Hematopoietic multipotent progenitor cell treated with erythropoietin and hydrocortisone succinate and interleukin-3 and kit ligand, for 4 days (in vitro differentiated cells): ENCODE data around the gene SCLY.
A peak's percentile ranks its signal among the peaks of the same experiment; 100 is the strongest.
"Not testable (repeated sequence)": the region's sequence is repeated elsewhere in the genome, so short reads cannot be mapped to it uniquely, and the experiment has no call there.

ENCODE experiments used
- DNase-seq: peaks from one replicate; pipeline ENCODE4 v3.0.0-alpha.2; 2015

SCLY gene

DNA sequence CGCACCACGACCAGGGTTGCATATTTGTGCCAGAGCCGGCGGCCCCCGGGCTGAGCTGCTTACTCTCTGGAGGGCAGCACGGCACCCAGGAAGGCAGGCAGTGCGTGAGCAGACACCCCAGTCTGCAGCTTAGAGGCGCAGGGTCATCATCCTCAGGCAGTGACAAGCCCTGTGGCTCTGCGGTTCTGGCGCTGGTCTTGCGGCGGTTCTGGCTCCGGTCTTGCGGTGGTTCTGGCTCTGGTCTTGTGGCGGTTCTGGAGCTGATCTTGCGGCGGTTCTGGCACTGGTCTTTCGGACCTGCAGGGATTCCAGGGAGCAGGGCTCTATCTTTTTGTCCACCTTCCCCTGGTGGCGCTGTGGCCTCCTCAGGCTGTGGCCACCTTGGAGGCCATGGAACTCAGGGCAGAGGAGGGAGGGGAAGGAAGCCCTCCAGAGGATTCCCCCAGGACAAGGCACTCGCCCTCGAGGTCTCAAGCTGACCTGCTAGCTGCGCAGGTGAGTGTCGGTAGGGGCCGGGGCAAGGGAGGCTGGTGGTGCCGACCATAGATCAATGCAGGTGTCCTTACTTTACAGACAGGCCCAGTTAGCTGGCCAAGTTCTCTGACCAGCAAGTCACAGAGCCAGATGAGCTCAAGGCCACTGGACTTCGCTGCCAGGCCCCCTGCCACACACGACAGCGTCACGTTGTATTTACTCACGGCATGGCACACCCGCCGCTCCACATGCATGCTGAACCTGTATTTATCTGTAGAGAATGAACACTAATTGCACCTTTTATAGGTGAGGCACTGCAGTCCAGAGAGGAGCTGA lies 54.3 kb downstream of the SCLY start:
- DNase-seq = no peak

DNA sequence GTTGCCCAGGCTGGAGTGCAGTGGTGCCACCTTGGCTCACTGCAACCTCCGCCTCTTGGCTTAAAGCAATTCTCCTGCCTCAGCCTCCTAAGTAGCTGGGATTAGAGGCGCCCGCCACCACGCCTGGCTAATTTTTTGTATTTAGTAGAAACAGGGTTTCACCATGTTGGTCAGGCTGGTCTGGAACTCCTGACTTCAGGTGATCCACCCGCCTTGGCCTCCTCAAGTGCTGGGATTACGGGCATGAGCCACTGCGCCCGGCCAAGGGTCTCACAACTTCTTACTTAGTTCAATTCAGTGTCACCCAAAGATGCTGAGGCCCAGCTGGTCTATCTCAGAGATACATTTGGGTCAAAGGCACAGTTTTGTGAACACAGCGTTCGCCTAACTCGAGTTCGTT lies 54.9 kb downstream of the SCLY start:
- not testable (repeated sequence) for DNase-seq

DNA sequence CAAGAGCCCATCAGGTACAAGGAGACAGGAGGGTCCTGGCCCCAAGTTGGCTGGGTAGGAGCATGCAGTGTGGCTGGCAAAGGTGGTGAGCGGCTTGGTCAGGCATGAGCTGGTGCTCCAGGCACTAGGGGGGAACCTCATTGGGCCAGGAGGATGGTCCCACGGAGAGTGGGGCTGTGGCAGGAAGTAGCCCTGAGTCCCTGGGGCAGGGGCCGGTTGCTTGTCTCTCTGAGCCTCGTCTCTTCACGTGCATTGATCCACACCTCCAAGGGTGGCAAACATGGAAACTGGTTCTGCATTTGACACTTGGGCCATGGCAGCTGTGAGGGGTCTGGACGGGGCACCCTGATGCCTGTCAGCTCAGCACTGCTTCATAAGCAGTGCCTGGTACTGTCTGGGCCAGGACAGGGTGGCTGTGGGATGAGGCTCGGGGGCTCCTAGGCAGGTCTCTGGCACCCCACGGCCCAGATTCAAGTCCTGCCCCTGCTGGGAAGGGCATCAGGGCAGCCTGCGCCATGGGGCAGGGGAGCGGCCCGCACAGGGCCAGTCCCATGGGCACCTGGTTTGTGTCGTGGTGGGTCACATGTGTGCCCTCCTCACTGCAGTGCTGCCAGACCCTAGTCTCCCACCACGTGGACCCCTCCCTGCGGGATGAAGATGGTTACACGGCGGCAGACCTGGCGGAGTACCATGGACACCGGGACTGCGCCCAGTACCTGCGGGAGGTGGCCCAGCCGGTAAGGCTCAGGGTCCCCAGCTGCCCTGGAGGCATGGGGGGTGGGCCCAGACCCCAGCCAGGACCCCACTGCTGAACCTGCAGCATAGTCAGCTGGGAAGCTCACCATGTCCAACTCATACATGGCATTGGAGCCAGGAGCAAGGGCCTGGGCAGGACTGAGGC lies 55.7 kb downstream of the SCLY start:
- no peak for DNase-seq

DNA sequence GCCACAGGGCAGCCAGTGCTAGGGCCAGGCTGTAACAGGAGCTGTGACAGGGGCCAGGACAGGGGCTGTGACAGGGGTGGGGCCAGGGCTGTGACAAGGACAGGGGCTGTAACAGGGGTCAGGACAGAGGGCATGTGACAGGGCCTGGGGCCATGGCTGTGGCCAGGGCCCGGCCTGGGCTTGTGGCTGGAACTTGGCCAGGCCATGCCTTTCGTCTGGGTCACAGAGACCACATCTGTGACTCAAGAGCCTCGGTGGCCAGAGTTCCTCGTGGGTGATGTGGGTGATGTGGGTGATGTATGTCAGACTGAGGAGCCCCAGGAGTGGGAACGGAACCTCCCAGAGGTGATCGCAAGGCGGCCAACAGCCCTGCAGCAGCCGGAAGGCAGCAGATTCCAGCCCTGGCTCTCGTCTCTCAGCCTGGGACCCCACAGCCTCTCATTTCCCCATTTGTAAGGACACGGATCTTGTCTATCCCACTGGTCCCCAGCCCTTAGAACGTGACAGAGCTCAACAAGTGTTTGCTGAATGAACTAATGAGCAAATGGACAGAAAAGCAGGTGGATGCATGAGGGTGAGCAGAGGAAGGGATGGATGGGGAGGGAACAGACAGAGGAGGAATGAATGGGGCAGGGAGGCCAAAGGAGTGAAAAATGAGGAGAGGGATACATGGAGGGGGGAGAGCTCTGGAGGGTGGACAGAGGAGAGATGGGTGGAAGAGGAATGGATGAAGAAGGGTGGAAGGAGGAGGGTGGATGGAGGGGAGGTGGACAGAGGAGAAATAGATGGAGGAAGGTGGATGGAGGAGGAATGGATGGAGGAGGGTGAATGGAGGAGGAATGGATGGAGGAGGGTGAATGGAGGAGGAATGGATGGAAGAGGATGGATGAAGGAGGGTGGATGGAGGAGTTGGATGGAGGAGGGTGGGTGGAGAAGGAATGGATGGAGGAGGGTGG lies 56.7 kb downstream of the SCLY start:
- no peak for DNase-seq

DNA sequence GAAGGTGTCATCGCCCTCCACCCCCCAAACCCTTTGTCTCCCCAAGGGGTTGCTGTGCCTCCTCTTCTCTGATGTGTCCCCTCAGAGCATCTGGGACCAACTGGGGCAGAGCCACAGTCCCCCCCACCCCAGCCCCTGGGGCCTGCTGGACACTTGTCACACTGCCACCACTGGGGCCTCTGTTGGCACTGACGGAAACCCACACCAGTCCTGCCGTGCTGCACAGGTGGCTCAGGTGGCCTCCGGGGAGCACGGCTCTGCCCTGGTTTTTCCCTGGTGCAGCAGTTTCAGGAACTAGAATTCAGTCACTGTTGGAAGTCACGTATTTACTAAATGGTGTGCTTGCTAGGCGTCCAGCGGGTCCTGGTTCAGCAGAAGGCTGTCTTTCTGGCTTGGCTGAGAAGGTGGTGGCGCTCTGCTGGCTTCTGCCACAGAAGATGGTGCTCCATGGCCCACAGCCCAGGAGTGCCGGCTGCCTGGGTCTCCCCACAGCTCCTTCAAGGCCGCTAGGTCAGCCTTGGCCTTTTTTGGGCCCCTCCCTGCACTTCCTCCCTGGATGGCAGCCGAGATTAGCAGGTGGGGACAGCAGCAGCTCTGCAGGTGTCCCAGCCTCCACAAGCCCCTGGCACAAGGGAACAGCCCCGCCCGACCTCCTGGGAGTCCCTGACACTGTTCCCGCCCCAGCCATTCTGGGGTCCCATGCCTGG lies 59.1 kb downstream of the SCLY start:
- no peak for DNase-seq

DNA sequence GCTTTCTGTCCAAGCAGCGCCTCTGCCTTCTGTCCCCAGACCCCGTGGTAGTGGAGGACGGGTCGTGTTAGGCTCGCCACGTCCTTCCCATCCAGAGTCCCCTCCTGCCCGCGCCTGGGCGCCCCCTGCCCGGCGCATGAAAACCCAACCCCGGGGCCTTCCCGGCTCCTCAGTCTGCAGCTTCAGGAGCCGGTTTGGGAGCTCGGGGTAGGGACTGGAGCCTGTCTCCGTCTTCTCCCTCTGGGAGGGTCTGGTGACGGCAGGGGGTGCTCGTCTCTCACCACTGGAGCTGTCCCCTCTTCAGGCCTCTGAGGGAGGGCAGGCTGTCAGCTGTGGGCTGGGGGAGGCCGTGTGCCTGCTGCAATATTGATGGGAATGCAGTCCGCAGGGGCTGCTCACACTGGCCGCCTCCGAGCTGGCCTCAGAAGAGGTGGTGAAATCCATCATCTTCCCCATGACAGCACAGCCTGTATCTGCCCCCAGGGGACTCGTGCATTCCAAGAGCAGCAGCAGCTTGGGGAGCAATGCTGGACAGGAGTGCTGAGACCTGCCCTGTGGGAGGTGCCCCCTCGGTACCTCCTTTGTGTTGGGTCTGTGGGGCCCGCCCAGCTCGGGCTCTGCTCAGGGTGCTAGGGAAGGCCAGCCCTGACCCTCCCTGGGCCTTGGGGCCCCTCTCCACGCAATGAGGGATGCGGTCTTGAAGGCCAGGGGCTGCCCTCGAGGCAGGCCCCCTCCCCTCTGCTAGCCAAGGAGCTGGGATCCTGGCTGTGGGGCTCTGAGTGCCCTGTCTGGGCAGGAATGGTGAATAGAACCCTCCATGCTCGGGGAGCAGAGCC lies 59.9 kb downstream of the SCLY start:
- no peak for DNase-seq

DNA sequence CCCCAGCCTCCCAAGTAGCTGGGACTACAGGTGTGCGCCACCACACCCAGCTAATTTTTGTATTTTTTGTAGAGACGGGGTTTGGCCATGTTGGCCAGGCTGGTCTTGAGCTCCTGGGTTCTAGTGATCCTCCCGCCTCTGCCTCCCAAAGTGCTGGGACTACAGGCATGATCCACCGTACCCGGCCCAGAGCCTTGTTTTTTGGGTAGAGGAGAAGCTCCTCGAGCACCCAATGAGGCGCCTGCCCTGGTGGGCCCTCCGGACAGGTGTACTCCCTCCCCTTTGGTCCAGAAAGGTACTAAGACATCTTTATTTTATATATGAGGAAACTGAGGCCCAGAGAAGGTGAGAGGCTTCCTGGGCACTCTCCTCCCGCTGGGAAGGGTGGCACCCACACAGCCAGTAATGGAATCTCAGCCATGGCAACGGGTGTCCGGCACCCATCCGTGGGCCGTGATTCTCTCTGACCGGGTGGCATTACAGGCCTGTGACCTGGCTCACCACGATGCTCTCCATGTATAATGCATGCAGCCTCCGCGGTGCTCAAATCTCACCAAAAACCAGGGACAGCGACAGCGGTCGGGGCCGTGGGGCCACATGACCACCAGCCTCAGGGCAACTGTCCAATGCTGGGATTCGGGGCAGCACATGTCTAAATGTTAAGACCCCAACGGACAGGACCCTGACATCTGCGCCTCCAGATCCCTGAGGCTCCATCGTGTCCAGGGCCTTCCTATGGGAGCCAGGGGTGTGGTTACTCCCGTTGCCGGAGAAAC lies 60.9 kb downstream of the SCLY start:
- DNase-seq = no peak

DNA sequence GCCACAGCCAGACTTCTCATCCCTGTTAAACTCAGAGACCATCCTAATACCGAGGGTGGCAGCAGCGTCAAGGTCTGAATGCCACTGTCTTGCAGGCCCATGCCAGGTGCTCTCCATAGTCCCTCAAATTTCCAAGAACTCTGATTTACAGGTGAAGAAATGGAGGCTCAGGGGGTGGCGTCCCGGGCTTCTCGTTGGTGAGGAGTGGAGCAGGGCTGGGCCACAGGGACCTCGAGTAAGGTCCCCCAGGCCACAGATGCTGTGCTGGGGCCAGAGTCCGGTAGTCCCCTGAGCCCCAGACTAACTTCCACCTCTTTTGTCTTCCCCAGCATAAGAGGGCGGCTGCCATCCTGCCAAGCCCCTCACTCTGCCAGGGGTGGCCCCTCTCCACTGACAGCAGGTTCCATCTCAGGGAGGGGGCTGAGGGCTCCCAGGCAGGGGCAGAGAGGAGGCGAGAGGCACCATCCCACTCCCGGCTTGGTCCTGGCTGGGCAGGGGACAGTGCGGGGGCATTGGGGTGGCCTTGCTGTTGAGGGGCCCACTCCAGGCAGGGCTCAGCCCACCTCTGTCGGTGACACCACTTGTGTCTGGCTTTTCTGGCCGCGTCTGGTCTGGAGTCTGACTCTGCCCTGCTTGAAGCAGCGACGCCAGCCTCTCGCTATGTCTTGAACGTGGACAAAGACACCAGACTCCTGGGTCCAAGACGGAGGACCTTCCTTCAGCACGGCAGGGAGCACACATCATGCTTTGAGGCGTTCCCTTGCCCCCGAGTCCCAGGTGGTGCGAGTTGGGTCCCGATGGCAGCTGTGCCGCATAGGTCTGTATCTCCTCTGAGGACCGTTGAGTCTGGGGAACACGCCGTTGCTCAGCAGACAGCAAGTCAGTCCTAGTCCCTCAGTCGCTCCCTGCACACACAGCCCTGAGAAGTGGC lies 61.8 kb downstream of the SCLY start:
- no peak for DNase-seq

DNA sequence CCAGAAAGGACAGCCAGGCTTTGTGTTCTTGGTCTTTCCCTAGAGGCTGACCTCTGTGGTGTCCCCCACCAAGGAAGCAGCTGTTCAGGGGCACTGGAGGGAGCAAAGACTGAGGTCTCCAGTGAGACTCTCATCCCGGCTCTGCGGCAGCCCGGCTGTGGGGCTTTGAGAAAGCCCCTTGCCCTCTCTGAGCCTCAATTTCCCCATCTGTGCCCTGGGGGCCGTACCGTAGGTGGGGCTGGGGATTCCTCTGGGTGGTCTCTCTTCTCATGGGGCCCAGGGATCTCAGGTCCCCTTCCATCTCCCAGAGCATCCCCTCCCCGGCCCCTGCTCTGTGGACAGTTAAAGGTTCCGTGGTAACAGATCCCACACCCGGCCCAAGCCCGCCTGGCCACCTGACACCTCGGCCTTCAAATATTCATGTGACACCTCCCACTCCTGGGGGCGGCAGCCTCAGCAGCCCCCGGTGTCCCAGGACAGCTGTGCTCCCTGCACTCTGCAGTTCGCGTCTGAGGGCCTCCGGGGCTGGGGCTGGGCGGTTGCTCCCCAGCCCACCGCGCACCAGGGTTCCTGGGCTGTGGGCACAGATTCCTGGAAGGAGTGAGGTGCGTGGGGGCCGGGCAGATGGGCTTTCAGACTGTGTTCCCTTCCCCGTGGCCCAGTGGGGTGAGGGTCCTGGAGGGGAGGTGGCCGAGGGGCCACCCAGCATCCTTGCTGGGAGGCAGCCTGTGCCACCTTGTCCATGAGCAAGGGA lies 62.6 kb downstream of the SCLY start:
- DNase-seq = no peak

DNA sequence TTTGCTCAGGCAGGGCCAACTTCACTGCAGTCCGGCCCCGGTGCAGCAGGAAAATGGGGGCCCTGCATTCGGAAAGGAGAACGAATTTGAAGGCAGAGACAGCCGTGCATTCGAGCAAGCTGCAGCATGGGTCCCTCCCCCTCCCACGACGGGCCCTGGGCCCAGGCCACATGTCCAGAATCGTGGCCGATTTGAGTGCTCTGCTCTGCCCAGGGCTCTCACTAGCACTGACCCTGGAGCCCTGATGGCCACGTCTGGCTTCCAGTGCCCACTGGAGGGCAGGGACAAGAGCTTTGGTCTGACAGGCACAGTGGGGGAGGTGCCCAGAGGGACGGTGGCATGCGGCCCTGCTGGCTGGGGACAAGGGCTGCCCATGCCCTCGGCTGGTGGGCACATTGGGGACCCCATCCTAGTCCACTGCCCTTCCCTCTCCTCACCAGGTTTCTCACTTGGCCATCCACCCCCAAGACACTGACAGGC lies 63.2 kb downstream of the SCLY start:
- DNase-seq = no peak

DNA sequence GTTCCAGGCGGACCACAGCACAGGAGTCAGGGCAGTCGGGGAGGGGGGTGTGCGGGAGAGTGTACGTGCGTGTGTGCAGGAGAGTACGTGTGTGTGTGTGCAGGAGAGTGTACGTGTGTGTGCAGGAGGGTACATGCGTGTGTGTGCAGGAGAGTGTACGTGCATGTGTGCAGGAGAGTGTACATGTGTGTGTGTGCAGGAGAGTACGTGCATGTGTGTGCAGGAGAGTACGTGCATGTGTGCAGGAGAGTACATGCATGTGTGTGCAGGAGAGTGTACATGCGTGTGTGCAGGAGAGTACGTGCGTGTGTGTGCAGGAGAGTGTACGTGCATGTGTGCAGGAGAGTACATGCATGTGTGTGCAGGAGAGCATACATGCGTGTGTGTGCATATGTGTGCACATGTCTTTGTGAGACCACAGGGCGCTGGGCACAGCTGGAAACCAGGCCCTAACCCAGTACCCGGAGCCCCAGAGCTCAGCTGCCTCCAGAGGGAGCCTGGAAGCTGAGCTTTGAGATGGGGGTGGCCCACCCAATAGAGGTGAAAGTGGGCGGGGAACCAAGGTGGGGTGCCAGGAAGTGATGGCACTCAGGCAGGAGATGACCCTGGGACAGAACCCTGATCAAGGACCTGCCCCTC lies 63.8 kb downstream of the SCLY start:
- DNase-seq = no peak

DNA sequence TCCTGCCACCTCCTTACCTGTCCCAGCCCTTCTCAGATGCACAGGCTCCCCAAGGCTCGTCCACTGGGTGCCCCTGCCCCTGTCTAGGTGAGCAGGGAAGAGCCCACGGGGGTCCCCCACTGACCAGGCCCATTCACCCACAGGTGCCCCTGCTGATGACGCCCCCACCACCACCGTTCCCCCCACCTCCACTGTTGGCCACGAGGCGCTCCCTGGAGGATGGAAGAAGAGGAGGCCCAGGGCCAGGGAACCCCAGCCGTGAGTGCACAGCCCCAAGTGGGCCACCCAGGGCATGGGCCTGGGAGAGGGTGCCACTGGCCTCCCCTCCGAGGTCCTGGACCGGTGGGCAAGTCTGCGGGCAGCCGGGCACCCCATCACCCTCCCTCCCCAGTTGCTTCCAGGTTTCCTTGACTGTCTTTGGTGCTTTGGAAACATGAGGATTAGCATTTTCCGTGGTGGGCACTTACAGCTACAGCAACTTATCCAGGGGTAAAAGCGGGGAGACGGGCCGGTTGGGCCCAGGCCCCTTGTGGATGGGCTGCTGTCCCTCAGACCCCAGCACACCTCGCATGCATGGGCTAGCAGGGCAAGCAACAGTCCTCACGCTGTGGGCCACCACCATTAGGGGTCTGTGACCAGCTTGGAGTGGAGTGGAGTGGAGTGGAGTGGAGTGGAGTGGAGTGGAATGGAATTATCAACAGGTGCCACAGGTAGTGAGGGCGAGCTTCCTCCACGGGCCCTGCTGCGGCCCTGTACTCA lies 64.5 kb downstream of the SCLY start:
- DNase-seq = no peak

DNA sequence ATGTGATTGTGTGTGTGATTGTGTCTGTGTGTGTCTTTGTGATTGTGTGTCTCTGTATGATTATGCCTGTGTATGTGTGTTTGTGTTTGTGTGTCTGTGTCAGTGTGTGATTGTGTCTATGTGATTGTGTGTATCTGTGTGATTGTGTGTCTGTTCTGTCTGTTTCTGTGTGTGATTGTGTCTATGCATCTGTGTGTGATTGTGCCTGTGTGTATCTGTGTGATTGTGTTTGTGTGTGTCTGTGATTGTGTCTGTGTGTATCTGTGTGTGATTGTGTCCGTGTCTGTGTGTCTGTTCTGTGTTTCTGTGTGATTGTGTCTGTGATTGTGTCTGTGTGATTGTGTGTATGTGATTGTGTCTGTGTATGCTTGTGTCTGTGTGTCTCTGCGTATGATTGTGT lies 65.5 kb downstream of the SCLY start:
- no peak for DNase-seq

DNA sequence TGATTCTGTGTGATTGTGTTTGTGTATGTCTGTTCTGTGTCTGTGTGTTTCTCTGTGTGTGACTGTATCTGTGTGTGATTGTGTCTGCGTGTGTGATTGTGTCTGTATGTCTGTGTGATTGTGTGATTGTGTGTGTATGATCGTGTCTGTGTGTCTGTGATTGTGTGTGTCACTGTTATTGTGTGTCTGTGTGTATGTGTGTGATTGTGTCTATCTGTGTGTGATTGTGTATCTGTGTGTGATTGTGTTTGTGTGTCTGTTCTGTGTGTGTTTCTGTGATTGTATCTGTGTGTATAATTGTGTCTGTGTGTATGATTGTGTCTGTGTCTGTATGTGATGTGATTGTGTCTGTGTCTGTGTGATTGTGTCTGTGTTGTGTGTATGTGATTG lies 66.0 kb downstream of the SCLY start:
- no peak for DNase-seq

DNA sequence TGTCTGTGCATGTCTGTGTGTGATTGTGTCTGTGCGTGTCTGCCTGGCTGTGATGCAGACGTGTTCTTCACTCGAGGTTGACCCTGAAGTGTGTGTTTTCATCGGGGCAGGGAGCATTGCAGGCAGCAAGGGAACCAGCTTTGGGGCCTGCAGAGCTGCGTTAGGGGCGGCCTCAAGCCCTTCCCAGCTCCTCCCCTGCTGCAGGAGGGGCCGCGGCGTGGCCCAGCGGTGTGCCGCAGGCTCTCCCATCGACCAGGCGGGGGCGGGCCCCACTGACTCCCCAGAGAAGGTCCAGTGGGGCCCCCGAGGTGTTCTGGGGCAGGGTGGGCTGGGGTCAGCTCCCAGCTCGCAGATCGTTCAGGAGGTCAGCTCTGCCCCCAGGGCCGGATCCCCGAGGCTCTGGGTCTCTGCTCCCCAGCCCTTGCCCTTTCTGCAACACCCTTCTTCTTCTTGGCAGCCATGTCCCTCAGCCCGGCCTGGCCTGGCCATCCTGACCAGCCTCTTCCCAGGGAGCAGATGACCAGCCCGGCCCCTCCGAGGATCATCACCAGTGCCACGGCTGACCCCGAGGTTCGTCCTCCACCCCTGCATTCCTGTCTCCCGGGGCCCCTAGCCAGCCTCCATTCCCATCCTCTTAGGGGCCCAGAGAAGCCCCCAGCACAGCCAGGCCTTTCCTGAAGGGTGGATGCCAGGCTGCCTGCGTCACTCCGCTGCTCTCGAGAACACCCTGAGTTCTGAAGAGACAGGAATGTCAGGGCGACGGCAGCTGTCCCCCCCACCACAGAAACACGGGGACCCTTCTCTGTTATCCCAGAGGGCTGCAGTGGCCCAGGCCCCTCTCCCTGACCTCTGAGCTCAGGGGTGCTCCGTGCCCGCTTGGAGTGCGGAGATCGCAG lies 66.6 kb downstream of the SCLY start:
- DNase-seq = peak; percentile 65

DNA sequence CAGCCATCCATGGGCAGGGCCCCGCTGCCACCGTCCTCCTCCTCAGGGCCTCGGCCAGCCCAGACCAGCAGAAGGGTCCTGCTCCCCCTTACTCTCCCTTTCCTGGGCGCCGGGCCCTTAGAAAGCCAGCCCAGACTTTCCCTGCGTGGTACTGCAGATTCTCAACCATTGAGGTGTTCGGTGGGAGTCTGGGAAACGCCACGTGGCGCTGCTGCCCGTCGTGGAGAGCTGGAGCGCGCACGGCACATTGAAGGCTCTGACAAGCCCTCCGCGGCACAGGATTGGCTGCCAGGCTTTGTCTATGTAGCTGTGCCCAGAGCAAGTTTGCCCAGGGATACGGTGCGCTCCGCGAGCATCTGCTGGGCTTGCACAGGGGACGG lies 67.2 kb downstream of the SCLY start:
- DNase-seq = no peak
